GM19452 (cell line): ENCODE data around the gene FHIT.

Source experiments
- ATAC-seq: cut with Tn5 transposase; IDR thresholded peaks from one replicate; pipeline ENCODE4 v1.9.1; 2021; ENCODE audit not compliant: unreplicated experiment

The FHIT gene

GRCh38 chr3:60434950-60435349 lies 816.3 kb downstream of the FHIT start:
- no peak for ATAC-seq

GRCh38 chr3:60434323-60434722 lies 816.9 kb downstream of the FHIT start:
- no peak for ATAC-seq

DNA sequence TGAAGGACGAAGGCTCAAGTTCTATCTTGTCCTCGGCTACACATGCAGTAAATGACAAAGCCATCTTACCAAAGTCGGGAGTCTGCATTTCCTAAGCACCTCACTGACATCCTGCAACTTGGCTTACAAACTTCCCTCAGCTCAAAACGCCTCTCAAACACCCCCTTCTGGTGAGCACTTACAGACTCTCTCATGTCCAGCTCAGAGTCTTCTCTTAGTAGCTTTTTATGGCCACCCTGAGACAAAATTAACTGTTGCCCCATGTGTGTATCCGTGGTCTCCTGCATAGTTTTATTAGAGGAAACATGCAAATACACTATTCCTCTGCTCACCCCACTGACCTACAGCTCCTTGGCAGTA lies 819.7 kb downstream of the FHIT start:
- ATAC-seq: no peak

GRCh38 chr3:60430205-60430604 lies 821.0 kb downstream of the FHIT start:
- ATAC-seq: no peak

DNA sequence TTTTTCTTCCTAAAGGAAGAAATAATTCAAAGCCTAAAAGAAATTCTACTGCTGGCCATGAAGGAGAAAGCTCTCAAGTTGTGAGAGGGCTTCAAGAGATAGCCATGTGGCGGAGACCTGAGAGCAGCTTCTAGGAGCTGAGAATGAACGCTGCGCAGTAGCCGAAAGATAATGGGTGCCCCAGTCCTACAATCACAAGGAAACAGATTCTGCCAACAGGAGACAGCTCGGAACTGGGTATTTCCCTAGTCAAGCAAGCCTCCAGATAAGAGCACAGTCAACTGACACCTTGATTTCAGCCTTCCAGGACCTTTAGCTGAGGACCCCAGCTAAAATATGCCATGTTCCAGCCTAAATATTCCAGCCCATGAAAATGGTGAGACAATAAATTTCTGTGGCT lies 824.1 kb downstream of the FHIT start:
- ATAC-seq: no peak

GRCh38 chr3:60424942-60425341 lies 826.3 kb downstream of the FHIT start:
- ATAC-seq: no peak

DNA sequence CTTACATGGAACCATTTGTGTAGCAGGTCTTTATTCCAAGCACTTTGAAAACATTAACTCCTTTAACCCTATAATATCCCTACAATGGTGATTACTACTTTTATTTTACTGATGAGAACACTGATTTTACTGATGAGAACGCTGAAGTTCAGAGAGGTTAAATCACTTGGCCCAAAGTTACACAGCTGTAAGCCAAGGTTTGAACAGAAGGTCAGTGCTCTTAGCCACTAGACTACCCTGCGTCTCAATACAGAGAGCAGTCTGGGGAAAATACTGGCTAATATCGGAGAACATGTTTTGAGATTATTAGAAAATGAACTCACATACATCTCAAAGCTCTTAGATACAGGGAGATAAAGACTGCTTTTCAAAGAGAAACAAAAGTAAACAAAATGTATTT lies 827.2 kb downstream of the FHIT start:
- no peak for ATAC-seq

GRCh38 chr3:60423556-60423955 lies 827.7 kb downstream of the FHIT start:
- no peak for ATAC-seq

GRCh38 chr3:60421749-60422446 lies 829.4 kb downstream of the FHIT start:
- ATAC-seq: no peak

GRCh38 chr3:60417576-60417975 lies 833.7 kb downstream of the FHIT start:
- no peak for ATAC-seq

GRCh38 chr3:60414011-60414410 lies 837.2 kb downstream of the FHIT start:
- no peak for ATAC-seq

DNA sequence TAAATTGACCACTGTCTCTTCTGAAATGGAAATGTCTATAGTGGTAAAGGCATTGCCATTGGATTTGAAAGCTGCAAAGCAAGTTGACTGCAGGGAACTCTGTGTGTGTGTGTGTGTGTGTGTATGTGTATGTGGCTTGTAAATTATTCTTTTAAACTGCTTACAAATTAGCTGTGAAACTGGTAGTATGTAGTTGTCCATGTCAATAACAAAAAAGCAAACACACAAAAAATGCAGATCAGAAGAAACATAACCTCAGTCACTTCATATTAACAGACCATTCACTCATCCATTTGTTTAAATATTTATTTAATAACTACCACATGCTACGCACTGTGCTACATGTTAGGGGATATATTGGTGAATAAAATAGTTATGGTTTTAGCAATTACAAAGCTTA lies 837.7 kb downstream of the FHIT start:
- ATAC-seq: no peak

DNA sequence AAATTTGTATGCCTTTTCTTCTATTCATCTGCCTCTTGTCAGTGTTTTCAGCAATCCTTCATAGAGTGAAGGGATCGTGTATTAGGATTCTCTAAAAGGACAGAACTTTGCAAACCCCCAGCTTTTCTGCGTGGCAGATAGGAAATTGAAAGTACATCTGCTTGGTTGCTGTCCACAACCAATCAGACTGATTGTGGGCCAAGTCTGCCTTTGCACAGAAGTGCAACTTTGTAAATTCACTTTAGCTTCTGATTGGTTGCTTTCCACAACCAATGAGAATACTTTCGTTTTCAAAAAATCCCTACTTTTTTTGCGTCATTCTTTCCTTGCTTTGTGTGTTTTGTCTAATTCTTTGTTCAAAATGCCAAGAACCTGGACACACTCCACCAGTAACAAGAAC lies 847.4 kb downstream of the FHIT start:
- no peak for ATAC-seq

DNA sequence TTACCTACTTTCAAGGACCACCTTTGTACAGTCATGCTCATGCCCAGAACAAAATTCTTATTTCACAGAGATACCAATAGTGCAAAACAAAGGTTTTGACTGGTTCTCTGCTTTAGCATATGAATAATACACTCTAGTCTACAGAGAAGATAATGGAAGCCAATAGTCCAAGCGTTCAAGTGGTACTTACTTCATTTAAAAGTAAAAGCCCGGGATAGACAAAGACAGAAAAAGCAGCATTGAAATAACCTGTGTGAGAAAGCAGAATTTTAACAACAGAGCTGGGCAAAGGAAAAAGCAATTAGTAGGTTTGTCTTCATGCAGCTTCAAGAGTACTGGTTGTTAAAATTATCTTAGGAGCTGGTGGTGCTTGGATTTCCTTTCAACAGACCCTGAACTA lies 848.3 kb downstream of the FHIT start:
- ATAC-seq: no peak

DNA sequence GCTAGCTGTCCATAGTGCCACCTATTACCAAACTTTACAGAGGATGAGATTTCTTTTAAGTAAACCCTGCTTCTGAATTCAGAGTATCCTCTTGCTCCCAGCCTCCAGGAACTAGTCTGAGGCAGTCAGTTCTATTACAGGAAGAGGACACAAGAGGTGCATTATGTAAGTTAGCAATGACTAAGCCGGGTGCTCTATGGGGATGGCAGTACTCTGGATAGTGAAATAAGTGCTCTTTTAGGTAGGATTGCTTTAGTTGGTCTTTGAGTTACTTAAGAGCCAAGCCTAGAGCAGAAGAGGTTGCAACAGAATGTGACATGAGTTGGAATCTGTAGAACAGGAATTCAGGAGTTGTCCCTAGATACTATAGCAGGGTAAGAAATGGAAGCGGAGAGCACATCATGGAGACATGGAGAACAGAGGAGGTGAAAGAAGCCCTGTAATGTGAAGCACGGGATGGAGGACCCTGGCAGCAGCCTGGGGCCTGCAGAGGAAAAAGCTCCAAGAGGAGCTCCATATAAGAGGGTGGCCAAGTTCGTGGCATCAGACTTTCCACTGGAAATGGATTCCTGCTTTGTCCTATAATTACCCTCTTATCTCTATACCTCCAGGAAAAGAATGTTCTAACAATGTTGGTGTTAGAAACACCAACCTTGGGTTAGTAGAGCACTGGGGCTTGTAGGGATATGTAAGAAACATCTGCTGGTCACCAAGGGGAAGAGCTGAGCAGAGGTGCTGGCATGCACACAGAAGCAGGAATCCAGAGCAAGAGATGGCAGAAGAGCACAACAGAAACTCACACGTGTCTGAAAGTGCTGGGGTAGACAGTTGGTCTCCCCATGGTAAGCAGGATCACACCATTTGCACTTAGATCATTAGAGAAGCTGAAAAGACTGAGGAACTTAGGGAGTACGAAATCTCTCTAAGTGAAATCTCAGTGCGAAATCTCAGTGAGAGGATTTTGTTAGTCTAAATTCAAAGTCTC lies 851.1 kb downstream of the FHIT start:
- no peak for ATAC-seq

GRCh38 chr3:60399292-60399691 lies 852.0 kb downstream of the FHIT start:
- no peak for ATAC-seq

- no peak for ATAC-seq
These were observed 856.0 kb downstream of the FHIT start for GRCh38 chr3:60395173-60395762.

DNA sequence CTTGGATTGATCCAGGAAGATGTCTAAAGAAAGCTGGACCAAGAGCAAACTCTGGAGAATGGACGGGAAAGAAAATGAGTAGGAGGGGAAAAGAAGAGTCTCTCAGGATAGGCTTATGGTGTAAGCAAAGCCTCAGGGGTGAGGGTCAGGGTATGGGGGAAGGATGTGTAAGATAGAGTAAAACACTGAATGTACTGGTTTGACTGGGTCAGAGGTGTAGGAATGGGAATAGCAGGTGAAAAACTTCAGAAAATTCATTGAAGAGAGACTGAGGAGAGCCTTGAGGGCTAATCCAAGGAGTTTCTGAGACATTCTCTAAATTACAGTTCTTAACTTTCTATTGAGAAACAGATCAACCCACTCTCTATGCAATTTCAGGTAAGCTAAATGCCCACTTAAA lies 857.3 kb downstream of the FHIT start:
- no peak for ATAC-seq

- no peak for ATAC-seq
These were observed 858.8 kb downstream of the FHIT start for GRCh38 chr3:60392501-60392900.

DNA sequence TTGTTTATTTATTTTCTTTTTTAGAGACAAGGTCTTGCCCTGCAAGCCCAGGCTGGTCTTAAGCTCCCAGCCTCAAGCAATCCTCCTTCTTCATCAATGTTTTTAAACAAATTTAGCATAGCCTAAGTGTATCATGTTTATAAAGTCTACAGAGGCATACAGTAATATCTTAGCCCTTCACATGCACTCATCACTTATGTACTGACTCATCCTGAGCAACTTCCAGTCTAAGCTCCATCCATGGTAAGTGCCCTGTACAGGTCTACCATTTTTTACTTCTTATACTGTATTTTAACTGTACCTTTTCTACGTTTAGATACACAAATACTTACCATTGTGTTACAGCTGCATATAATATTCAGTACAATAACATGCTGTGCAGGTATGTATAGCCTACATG lies 860.0 kb downstream of the FHIT start:
- no peak for ATAC-seq

DNA sequence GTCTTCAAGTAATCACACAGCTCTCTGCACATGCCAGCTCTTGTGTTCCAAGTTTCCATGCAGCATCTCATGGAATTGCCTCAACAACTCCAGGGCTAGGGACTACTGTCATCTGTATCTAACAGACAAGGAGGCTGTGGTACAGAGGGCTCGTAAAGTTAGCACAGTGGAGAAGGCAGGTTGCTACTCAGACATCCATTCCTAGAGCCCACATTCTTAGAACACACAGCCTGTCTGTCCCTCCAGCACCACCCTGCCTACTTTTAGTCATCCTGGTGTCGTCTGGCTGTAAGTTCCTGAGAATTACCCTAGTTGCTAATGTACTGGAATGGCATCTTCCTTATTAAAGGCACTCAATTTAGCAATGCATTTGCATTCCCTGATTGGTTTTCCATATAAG lies 862.5 kb downstream of the FHIT start:
- no peak for ATAC-seq

GRCh38 chr3:60386306-60386705 lies 864.9 kb downstream of the FHIT start:
- no peak for ATAC-seq
